Measurements from ENCODE around the gene BMP2K. TPM values are rescaled to one million over a fixed set of nuclear protein-coding genes. Genes with fewer than 3 reads are reported as not detected.
A peak's percentile ranks its signal among the peaks of the same experiment; 100 is the strongest.
"Not testable (repeated sequence)": the region's sequence is repeated elsewhere in the genome, so short reads cannot be mapped to it uniquely, and the experiment has no call there.

BMP2K gene
- total and polyA plus RNA-seq, 4 donors, result 19.6 to 95.3 (median 40.4) TPM

DNA sequence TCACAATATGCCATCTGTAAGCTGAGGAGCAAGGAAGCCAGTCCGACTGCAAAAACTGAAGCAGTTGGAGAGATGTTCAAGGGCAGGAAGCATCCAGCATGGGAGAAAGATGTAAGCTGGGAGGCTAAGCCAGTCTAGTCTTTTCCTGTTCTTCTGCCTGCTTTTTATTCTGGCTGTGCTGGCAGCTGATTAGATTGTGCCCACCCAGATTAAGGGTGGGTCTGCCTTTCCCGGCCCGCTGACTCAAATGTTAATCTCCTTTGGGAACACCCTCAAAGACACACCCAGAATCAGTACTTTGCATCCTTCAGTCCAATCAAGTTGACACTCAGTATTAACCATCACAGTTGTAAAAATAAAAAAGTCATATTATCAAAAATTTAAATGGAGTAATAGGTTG lies 63.5 kb downstream of the BMP2K start:
- H3K36me3 ChIP-seq (ENCODE audit: control insufficient read depth, insufficient read depth, low read length); H3K27ac ChIP-seq (ENCODE audit: low read depth, low read length); DNase-seq (ENCODE audit: low read depth in 4 of 6, low spot score in 6 of 6); H3K9me3 ChIP-seq (ENCODE audit: control insufficient read depth, insufficient read depth, low read length); H3K4me1 ChIP-seq (ENCODE audit: control insufficient read depth, insufficient read depth, low read length); H3K27me3 ChIP-seq (ENCODE audit: control insufficient read depth, insufficient read depth, low read length); H3K4me3 ChIP-seq (ENCODE audit: low read depth, low read length): not testable (repeated sequence)
- WGBS (ENCODE audit: insufficient coverage), result 93% methylated on average over 3 of the region's 3 CpGs

DNA sequence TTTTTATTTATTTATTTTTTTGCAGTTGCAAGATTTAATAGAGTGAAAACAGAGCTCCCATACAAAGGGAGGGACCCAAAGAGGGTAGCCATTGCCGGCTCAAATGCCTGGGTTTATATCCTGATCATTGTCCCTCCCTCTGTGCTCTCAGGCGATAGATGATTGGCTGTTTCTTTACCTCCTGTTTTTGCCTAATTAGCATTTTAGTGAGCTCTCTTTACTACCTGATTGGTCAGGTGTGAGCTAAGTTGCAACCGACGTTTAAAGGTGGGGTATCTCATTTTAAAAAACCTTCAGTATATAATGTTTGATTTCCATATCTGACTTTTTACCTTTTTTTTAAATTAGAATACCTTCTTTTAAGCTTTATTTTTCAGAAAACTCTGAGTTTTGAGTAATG lies 64.1 kb downstream of the BMP2K start:
- H3K27ac ChIP-seq (ENCODE audit: low read depth, low read length); H3K4me3 ChIP-seq (ENCODE audit: low read depth, low read length); DNase-seq (ENCODE audit: low read depth in 4 of 6, low spot score in 6 of 6); H3K9me3 ChIP-seq (ENCODE audit: control insufficient read depth, insufficient read depth, low read length); H3K27me3 ChIP-seq (ENCODE audit: control insufficient read depth, insufficient read depth, low read length); H3K36me3 ChIP-seq (ENCODE audit: control insufficient read depth, insufficient read depth, low read length); H3K4me1 ChIP-seq (ENCODE audit: control insufficient read depth, insufficient read depth, low read length): not testable (repeated sequence)
- 100% methylated on average over 1 of the region's 4 CpGs for WGBS (ENCODE audit: insufficient coverage)

DNA sequence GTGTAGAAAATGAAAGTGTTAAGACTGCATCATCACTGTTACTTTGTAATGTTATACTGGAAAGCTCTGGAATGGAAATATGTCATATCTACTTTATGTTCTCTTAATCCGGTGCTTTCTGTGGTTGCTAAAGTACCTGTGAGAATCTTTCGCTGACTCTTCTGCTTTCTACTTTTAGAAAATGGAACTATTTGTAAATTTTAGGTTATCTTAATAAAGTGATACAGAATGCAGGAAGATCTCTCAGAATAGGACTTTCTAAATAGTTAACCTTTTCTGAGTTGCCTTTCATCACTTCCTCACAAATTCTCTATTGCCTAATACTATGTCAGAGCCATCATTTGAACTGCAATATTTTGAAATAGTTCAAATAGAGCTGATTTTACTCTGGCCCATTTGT lies 69.3 kb downstream of the BMP2K start:
- Histone ChIP-seq H3K4me3 (ENCODE audit: low read depth, low read length) (no peak overlapping the region), H3K36me3 (ENCODE audit: control insufficient read depth, insufficient read depth, low read length) (no peaks in the 10 kb centered on the region), H3K4me1 (ENCODE audit: control insufficient read depth, insufficient read depth, low read length) (no peaks in the 10 kb centered on the region), H3K27ac (ENCODE audit: low read depth, low read length) (no peak overlapping the region), H3K27me3 (ENCODE audit: control insufficient read depth, insufficient read depth, low read length) (no peaks in the 10 kb centered on the region), H3K9me3 (ENCODE audit: control insufficient read depth, insufficient read depth, low read length) (no peaks in the 10 kb centered on the region)
- WGBS (ENCODE audit: insufficient coverage), result no CpG with 5 or more reads among the region's 2 CpGs
- no peak for DNase-seq (ENCODE audit: low read depth in 4 of 6, low spot score in 6 of 6)

DNA sequence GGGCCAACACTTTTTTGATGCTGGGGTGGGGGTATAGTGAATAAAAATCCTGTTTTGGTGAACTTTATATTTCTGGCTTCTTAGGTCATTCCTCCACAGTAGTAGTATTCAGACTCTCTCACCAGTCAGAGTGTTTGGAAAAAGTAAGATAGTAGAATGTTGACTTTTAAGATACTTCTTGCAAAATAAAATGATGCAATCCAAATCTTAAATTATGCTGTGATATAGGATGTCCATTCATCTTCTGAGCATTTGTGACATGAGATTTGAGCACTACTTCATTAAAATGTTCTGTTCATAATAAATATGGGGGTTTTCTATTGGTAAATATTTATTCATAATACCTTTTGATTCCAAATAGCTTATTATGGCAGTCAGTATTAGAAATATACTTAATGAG lies 70.1 kb downstream of the BMP2K start:
- no peak for DNase-seq (ENCODE audit: low read depth in 4 of 6, low spot score in 6 of 6)
- Histone ChIP-seq H3K4me3 (ENCODE audit: low read depth, low read length) (no peak overlapping the region), H3K4me1 (ENCODE audit: control insufficient read depth, insufficient read depth, low read length) (no peaks in the 10 kb centered on the region), H3K36me3 (ENCODE audit: control insufficient read depth, insufficient read depth, low read length) (no peaks in the 10 kb centered on the region), H3K27me3 (ENCODE audit: control insufficient read depth, insufficient read depth, low read length) (no peaks in the 10 kb centered on the region), H3K9me3 (ENCODE audit: control insufficient read depth, insufficient read depth, low read length) (no peaks in the 10 kb centered on the region), H3K27ac (ENCODE audit: low read depth, low read length) (no peak overlapping the region)

DNA sequence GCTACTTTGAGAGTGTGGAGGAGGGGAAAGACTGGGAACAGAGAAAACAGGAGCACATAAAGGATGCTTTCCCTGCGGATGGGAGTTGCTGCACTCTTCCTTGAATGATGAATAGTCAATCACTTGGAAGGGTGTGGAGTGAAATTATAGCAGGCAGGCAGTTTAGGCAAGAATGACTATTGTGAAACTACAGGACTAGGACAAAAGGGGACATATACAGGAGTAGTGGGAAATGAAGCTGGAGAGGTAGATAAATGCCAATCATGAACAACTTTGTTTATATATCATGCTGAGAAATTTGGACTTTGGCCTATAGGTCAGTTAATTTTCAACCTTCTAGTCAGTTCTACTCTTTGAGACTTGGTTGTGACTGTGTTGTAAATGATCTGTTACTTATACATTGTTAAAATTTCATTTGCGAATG lies 86.2 kb downstream of the BMP2K start:
- no peaks in the 10 kb centered on the region for H3K27me3 ChIP-seq (ENCODE audit: control insufficient read depth, insufficient read depth, low read length)
- no peak overlapping the region for H3K27ac ChIP-seq (ENCODE audit: low read depth, low read length)
- WGBS (ENCODE audit: insufficient coverage), result 44% methylated on average over 1 of the region's 2 CpGs
- peaks cover 5% of the 10 kb centered on the region for H3K36me3 ChIP-seq (ENCODE audit: control insufficient read depth, insufficient read depth, low read length)
- H3K4me3 ChIP-seq (ENCODE audit: low read depth, low read length), result no peak overlapping the region
- DNase-seq (ENCODE audit: low read depth in 4 of 6, low spot score in 6 of 6), result no peak
- H3K9me3 ChIP-seq (ENCODE audit: control insufficient read depth, insufficient read depth, low read length), result no peaks in the 10 kb centered on the region
- H3K4me1 ChIP-seq (ENCODE audit: control insufficient read depth, insufficient read depth, low read length), result no peaks in the 10 kb centered on the region

DNA sequence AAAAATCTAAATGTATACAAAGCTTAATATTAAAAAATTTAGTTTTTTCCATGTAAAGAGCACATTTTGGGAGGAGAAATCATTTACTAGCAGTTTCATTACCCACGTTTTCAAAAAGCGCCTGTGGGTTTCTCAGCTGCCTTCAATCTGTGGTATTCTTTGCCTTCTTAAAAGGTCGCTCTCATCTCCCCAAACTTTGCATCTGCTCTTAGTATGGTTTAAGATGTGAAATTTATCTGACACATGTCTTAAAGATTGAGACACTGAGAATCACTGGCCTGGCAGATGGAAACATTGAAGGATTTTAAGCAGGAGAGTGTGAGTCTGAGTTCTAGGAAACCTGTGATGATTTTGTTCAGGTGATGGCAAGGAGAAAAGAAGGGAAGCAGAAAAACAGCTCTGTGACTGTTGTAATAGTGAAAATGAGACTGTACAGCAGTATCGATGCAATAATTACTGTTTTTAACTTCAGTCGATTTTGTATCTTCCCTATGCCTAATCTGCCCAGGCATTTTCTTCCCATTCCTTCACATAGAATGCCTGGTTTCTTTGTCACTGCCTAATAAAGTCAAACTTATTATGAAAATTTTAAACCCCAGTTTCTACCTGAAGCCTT lies 87.2 kb downstream of the BMP2K start:
- Histone ChIP-seq H3K4me3 (ENCODE audit: low read depth, low read length) (no peak overlapping the region), H3K4me1 (ENCODE audit: control insufficient read depth, insufficient read depth, low read length) (no peaks in the 10 kb centered on the region), H3K9me3 (ENCODE audit: control insufficient read depth, insufficient read depth, low read length) (no peaks in the 10 kb centered on the region), H3K36me3 (ENCODE audit: control insufficient read depth, insufficient read depth, low read length) (peaks cover 8% of the 10 kb centered on the region), H3K27ac (ENCODE audit: low read depth, low read length) (no peak overlapping the region), H3K27me3 (ENCODE audit: control insufficient read depth, insufficient read depth, low read length) (no peaks in the 10 kb centered on the region)
- DNase-seq (ENCODE audit: low read depth in 4 of 6, low spot score in 6 of 6), result no peak
- 82% methylated on average over 2 of the region's 5 CpGs for WGBS (ENCODE audit: insufficient coverage)

DNA sequence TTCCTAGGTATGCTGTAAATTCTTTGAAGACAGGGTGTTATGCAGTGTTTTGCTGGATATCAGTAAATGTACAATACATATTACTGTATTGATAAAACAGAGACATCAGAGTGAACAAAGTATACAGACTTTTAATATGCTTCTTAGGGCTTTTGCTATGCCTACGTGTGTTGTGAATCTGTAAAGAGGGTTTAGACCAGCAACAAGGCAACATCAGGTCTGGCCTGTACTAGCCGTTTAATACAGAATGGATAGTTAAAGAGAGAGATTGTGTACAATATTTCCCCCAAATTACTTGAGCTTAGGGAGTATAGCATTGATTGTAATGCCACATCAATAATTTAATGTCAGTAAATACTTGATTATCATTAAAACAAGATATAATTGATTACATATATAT lies 87.8 kb downstream of the BMP2K start:
- Histone ChIP-seq H3K36me3 (ENCODE audit: control insufficient read depth, insufficient read depth, low read length) (peaks cover 8% of the 10 kb centered on the region), H3K27ac (ENCODE audit: low read depth, low read length) (no peak overlapping the region), H3K9me3 (ENCODE audit: control insufficient read depth, insufficient read depth, low read length) (no peaks in the 10 kb centered on the region), H3K4me3 (ENCODE audit: low read depth, low read length) (no peak overlapping the region), H3K27me3 (ENCODE audit: control insufficient read depth, insufficient read depth, low read length) (no peaks in the 10 kb centered on the region), H3K4me1 (ENCODE audit: control insufficient read depth, insufficient read depth, low read length) (no peaks in the 10 kb centered on the region)
- no peak for DNase-seq (ENCODE audit: low read depth in 4 of 6, low spot score in 6 of 6)
- no CpG with 5 or more reads among the region's 2 CpGs for WGBS (ENCODE audit: insufficient coverage)

DNA sequence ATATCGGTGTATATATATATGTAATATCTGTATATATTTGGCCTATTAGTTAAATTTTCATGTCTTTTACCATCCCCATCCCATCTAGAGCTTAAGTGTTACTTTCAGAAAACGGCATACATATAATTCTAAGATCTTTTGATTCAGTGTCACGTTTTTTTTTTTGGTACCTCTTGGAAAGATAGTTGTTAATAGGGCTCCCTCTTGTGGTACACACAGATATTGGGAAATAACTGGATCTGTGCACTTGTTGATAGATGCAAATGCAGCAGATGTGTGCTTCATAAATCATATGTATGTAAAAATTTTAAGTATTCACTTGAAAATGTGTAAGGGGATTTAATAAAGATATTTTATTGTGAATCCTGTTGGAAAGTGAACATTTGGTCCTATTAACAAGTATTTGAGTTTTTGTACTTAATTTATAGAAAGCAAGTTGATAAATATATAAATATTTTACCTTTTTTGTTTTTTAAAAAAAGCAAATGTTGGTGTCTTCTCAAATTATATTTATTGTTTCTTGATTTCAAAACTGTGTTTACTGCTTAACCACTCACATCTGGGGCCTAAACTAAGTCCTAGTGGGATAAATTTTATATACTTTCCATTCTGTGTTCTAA lies 88.4 kb downstream of the BMP2K start:
- peak; percentile 53 to 95 (median 70) for DNase-seq (ENCODE audit: low read depth in 4 of 6, low spot score in 6 of 6)
- no peak overlapping the region for H3K27ac ChIP-seq (ENCODE audit: low read depth, low read length)
- H3K4me1 ChIP-seq (ENCODE audit: control insufficient read depth, insufficient read depth, low read length), result no peaks in the 10 kb centered on the region
- H3K9me3 ChIP-seq (ENCODE audit: control insufficient read depth, insufficient read depth, low read length), result no peaks in the 10 kb centered on the region
- peaks cover 8% of the 10 kb centered on the region for H3K36me3 ChIP-seq (ENCODE audit: control insufficient read depth, insufficient read depth, low read length)
- WGBS (ENCODE audit: insufficient coverage), result no CpG with 5 or more reads among the region's 3 CpGs
- no peak overlapping the region for H3K4me3 ChIP-seq (ENCODE audit: low read depth, low read length)
- H3K27me3 ChIP-seq (ENCODE audit: control insufficient read depth, insufficient read depth, low read length), result no peaks in the 10 kb centered on the region

DNA sequence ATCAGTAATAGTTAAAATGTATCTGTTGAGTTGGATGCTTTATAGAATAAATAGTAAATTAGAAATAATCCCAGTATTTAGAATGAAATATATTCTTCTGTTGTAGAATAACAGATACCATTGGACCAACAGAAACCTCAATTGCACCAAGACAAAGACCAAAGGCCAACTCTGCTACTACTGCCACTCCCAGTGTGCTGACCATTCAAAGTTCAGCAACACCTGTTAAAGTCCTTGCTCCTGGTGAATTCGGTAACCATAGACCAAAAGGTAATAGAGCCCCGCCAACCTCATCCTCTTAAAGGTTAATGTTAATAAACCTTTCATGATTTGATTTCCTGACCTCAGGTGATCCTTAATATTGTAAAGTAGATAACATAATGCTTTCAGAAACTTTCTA lies 89.3 kb downstream of the BMP2K start:
- Histone ChIP-seq H3K9me3 (ENCODE audit: control insufficient read depth, insufficient read depth, low read length) (no peaks in the 10 kb centered on the region), H3K27me3 (ENCODE audit: control insufficient read depth, insufficient read depth, low read length) (no peaks in the 10 kb centered on the region), H3K27ac (ENCODE audit: low read depth, low read length) (no peak overlapping the region), H3K4me3 (ENCODE audit: low read depth, low read length) (no peak overlapping the region), H3K4me1 (ENCODE audit: control insufficient read depth, insufficient read depth, low read length) (no peaks in the 10 kb centered on the region), H3K36me3 (ENCODE audit: control insufficient read depth, insufficient read depth, low read length) (peaks cover 8% of the 10 kb centered on the region)
- no CpG with 5 or more reads among the region's 2 CpGs for WGBS (ENCODE audit: insufficient coverage)
- DNase-seq (ENCODE audit: low read depth in 4 of 6, low spot score in 6 of 6), result no peak

DNA sequence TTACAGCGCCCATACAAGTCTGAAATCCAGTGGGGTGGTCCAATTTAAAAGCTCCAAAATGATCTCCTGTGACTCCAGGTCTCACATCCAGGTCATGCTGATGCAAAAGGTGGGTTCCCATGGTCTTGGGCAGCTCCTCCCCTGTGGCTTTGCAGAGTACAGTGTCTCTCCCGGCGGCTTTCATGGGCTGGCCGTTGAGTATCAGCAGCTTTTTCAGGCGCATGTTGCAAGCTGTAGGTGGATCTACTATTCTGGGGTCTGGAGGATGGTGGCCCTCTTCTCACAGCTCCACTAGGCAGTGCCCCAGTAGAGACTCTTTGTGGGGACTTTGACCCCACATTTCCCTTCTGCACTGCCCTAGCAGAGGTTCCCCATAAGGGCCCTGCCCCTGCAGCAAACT lies 92.6 kb downstream of the BMP2K start:
- not testable (repeated sequence) for H3K27ac ChIP-seq (ENCODE audit: low read depth, low read length); H3K27me3 ChIP-seq (ENCODE audit: control insufficient read depth, insufficient read depth, low read length); H3K4me3 ChIP-seq (ENCODE audit: low read depth, low read length); DNase-seq (ENCODE audit: low read depth in 4 of 6, low spot score in 6 of 6); H3K4me1 ChIP-seq (ENCODE audit: control insufficient read depth, insufficient read depth, low read length); H3K9me3 ChIP-seq (ENCODE audit: control insufficient read depth, insufficient read depth, low read length)
- WGBS (ENCODE audit: insufficient coverage), result 95% methylated on average over 4 of the region's 5 CpGs
- peaks cover 15% of the 10 kb centered on the region for H3K36me3 ChIP-seq (ENCODE audit: control insufficient read depth, insufficient read depth, low read length)

All from spinal cord (tissue), 10 donors.